ENCODE results near the gene MSX2.
"Not testable (repeated sequence)": the region's sequence is repeated elsewhere in the genome, so short reads cannot be mapped to it uniquely, and the experiment has no call there.

Gene MSX2

DNA sequence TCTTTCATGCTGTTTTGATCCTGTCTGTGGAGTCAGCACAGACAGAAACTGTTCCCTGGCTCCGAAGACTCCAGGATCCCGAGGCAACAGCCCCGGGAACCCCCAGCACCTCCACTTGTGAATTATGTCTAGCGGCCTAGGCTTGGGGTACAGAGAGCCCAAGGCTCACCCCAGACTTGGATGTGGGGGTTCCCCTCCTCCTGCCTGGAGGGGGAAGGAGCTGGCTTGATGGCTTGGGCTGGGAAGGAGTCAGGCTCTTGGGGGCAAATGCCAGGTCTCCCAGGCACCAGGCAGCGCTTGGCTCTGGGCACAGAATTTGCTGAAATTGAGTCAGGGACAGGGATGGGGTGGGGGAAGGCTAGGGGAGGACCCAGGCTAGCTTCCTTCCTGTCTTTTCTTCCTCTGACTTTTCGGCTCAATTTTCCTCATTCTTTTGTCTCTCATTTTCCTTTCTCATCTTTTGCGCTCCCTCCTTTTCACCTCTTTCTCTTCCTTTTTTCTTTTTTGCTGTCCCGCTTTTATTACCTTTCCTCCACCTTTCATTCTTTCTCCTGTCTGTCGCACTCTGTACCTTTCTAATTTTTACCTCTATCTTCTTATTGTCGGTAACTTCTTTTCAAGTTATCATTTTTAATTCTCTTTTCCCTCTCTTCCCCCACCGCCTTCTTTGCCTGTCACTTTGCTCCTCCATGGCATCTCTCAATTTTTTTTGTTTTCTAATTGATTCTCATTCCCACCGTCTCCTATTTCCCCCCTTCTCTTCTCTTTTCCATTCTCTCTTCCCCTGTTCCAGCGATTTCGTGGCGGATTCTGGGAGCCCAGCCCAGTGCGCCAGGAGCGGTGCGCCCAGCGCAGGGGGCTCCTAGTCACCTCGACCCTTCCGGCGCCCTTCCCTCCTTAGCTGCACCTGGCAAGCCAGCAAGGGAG lies 10.5 kb downstream of the MSX2 start:
- DNase-seq, result no peak

- peak; percentile 5 for DNase-seq
These were observed 11.3 kb downstream of the MSX2 start for GRCh38 chr5:174735498-174736330.

DNA sequence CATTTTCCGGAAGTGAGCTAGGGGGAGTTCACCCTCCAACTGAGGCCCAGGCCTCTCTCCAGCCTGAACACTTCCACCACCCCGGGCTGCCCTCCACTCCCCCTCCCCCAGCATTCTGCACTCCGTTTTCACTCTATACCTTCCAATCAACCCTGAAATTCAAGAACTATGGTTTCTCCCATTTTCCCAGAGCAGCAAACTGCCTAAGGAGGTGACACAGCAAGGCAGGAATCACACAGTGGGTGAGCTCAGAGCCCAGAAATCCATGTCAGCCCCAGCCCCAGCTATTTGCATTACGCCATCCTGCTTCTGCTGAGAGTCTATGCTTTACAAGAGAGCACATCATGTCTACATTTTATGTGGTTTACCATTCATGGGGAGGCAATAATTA lies 11.9 kb downstream of the MSX2 start:
- no peak for DNase-seq

DNA sequence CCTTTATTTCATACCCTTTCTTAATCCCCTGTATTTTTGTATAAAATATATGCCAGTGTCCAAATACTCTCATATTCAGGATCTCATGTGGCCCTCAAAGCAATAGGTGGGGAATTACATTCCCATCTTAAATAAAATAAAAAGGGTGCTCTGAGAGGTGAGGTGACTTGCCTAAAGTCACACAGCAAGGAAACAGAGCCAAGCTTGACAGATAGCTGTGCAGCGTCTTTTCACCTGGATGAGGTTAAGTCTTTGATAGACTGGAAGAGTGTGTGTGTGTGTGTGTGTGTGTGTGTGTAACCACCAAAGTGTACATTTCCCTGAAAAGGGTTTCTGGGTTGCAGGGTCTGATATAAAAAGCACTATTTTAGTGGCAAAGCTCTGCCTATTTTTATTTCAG lies 12.4 kb downstream of the MSX2 start:
- no peak for DNase-seq

- no peak for DNase-seq
These were observed 12.9 kb downstream of the MSX2 start for GRCh38 chr5:174737330-174737729.

DNA sequence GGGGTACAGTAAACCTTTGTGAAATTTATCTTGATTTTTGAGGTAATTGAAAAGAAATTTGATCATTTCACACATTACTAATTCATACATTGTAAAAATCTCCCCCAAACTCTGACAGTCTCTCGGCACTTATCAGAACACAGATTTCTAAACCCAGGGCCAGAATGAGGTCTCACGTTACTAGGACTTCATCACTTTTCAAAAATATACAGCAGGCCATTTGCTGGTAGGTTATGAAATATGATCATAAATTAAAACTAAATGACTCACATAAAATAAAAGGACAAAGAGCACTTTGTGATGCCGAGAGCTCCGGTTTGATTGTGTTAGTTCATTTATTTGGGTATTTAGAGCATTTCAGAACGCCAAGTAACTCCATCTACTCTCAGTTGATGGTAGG lies 17.0 kb downstream of the MSX2 start:
- DNase-seq, result no peak

GRCh38 chr5:174744896-174745295 lies 20.5 kb downstream of the MSX2 start:
- no peak for DNase-seq

- no peak for DNase-seq
These were observed 21.3 kb downstream of the MSX2 start for GRCh38 chr5:174745590-174746103.

GRCh38 chr5:174750711-174751110 lies 26.3 kb downstream of the MSX2 start:
- DNase-seq, result no peak

- DNase-seq, result no peak
These were observed 27.0 kb downstream of the MSX2 start for GRCh38 chr5:174751154-174752000.

GRCh38 chr5:174752121-174752520 lies 27.7 kb downstream of the MSX2 start:
- no peak for DNase-seq

DNA sequence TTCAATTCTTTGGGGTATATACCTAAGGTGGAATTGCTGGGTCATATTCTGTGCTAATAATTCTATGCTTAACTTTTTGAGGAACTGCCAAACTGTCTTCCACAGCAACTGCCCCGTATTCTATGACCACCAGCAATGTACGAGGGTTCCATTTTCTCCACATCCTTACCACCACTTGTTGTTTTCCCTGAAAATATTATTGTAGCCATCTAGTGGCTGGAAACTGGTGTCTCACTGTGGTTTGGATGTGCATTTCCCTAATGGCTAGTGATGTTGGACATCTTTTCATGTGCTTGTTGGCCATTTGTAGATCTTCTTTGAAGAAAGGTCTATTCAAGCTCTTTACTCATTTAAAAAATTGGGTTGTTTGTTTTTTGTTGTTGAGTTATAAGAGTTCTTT lies 30.7 kb downstream of the MSX2 start:
- DNase-seq, result no peak

DNA sequence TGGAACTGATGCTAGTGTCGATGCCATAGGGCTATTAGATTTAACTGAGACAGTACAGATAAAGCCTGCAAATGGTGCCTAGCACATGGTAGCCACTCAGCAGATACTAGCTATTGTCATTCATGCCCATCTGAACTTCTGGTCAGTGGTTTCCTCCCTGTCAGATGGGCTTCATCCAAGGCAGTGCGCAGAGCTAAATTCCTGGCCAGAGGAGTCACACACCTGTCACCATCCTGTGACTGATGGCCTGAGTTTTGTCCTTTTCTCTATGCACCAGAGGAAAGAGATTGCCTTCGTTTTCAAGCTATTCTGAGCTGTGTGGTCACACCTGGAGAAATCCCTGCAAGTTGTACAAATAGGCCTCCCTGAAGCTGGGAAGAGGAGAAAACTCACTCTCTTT lies 34.7 kb downstream of the MSX2 start:
- no peak for DNase-seq

- DNase-seq, result no peak
These were observed 36.3 kb downstream of the MSX2 start for GRCh38 chr5:174760721-174761120.

DNA sequence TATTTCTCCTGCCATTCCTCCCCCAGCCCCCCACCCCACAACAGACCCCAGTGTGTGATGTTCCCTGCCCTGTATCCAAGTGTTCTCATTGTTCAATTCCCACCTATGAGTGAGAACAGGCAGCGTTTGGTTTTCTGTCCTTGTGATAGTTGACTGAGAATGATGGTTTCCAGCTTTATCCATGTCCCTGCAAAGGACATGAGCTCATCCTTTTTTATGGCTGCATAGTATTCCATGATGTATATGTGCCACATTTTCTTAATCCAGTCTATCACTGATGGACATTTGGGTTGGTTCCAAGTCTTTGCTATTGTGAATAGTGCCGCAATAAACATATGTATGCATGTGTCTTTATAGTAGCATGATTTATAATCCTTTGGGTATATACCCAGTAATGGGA lies 37.0 kb downstream of the MSX2 start:
- DNase-seq, result not testable (repeated sequence)

- DNase-seq, result no peak
These were observed 39.9 kb downstream of the MSX2 start for GRCh38 chr5:174764309-174764708.

- no peak for DNase-seq
These were observed 41.2 kb downstream of the MSX2 start for GRCh38 chr5:174765540-174765939.

DNA sequence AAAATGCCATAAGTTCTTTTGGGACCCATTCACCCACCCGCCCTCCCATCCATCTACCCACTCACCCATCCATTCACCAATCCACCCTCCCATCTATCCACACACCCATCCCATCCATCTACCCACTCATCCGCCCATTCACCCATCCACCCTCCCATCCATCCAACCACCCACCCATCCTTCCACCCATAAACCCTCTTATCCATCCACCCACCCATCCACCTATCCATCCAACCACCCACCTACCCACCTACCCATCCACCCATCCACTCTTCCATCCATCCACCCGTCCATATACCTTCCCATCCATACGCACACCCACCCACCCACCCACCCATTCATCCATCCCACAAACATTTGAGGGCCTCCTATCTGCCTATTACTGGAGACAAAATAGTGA lies 43.3 kb downstream of the MSX2 start:
- DNase-seq, result no peak

DNA sequence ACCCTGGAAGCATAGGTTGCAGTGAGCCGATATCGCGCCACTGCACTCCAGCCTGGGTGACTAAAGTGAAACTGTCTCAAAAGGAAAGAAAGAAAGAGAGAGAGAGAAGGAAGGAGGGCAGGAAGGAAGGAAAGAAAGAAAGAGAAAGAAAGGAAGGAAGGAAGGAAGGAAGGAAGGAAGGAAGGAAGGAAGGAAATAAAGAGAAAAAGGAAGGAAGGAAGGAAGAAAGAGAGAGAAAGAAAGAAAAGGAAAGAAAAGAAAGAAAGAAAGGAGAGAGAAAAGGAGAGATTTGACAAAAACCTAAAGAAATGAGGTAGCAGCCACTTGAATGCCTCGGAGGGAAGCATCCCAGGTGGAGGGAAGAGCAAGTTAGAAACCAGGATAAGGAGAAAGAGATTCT lies 44.6 kb downstream of the MSX2 start:
- DNase-seq, result no peak

DNA sequence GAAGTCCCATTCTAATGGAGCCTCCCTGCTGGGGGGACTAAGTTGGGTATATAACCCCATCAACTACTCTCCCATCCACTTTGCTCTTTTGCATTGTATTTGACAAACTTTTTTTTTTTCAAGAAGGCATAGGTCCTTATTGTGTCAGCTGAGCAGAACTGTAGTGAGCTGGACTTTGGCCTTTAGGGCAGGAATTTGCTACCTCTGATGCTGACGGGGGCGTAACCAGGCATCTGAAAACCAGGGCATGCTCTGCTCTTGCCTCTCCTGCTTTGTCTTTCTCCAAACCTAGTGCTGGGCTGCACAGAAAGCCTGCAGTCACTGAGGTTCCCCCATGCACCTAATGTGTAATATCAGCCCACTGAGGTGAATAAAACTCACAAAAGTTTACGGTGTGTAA lies 49.0 kb downstream of the MSX2 start:
- no peak for DNase-seq

DNA sequence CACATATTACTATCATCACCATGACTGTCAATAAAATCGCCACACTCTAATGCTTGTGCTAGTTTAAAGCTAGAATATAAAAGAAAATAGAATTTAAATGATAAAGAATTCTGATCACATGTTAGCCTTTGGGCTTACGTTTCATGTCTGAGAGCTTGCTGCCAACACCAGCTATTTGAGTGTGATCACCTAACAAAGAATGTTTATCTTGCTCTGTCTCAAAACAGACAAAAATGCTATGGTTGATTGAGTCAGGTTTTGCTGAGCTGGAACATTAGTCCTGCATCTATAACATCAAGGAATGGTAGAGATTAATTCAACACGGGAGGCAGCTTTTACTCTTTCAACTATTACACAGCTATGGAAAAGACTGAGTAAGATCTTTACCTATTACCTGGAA lies 50.7 kb downstream of the MSX2 start:
- no peak for DNase-seq

DNA sequence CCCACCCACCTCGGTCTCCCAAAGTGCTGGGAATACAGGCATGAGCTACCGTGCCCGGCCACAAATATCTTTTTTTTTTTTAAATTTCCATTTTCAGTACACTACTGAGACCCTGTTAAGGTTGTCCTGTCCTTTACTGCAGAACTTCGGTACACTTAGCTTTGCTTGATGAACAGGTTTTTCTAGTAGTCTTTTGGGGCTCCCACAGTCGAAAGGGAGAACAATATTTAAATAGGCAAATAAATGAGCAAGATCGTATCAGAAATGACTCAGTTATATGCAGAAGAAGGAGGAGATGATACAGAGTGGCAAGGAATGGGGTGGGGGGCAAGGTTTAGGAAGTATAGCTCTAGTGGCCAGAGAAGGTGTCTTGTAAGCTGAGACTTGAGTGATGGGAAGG lies 52.7 kb downstream of the MSX2 start:
- DNase-seq, result no peak

GRCh38 chr5:174777583-174777982 lies 53.2 kb downstream of the MSX2 start:
- DNase-seq, result no peak
